Fibroblast of the aortic adventitia (primary cell): ENCODE results near the gene CACNA1G. TPM values are rescaled to one million over a fixed set of nuclear protein-coding genes. Genes with fewer than 3 reads are reported as not detected.

Source experiments
- DNase-seq: peaks from one replicate; pipeline ENCODE4 v3.0.0-alpha.2; 2010; ENCODE audit warnings: low read depth
- H3K4me3 ChIP-seq: 2 replicates; pipeline ENCODE4 v1.5.1; 2011; ENCODE audit warnings: low read depth, mild to moderate bottlenecking, control low read depth, low read length, moderate library complexity
- total RNA-seq: library from RNA; depleted of rRNA; stranded (reverse); fragments of >200 nt; gene quantifications from 2 replicates; pipeline ENCODE4 v1.2.3, GENCODE V29; 2012; ENCODE audit warnings: low replicate concordance
- TF ChIP-seq, protein P1 (sequence below): IDR thresholded peaks from 2 replicates; pipeline ENCODE4 v1.5.1; 2011; ENCODE audit warnings: mild to moderate bottlenecking, low read length, control low read depth, inconsistent platforms; ENCODE audit not compliant: insufficient read depth

Gene CACNA1G
- total RNA-seq, 1 donor, result 1.8 TPM

DNA sequence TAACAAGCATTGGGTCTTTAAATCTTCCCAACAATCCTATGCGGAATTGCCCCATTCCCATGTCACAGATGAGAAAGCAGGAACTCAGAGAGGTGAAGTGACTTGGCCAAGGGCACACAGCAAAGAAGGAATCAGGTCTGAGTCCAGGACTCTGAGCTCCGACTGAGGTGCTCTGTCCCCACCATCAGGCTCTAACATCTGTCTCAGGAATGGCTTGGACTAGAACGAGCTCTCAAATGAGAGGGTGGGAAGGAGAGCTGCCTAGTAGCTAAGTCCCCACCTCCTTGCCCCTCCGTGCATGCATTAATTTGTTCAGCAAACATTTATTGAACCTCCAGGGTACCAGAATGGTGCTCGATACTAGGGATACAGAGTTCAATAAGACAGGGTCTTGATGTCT, 100.8 kb downstream of the CACNA1G start:
- H3K4me3 ChIP-seq, result no peak overlapping the region
- DNase-seq, result no peak

DNA sequence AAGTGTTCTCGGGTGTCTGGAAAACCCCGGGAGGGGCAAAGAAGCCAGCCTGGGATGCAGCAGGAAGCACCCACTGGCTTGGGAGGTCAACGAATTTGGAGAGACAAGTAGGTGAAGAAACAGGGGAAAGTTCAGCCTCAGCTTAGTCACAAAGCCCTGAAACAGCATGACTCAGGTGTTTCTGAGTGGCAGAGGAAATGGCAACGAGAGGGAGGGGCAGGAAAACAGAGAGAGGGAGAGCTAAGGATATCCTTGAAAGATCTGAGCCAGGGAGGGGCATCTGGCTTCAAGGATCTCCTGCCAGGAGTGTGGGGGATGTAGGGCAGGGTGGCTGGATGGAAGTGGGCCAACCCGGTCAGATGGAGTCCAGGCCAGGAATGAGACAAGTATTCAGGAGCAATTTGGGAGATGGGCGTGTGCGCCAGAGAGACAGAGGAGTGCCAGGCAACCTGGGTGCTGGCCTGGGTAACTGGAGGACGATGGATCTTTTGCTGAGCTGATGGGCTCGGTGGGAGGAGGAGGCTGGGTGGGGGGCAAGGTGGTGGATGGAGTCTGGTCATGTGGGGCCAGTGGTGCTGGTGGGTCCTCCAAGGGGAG, 101.4 kb downstream of the CACNA1G start:
- H3K4me3 ChIP-seq, result no peak overlapping the region
- TF ChIP-seq, protein P1, sequence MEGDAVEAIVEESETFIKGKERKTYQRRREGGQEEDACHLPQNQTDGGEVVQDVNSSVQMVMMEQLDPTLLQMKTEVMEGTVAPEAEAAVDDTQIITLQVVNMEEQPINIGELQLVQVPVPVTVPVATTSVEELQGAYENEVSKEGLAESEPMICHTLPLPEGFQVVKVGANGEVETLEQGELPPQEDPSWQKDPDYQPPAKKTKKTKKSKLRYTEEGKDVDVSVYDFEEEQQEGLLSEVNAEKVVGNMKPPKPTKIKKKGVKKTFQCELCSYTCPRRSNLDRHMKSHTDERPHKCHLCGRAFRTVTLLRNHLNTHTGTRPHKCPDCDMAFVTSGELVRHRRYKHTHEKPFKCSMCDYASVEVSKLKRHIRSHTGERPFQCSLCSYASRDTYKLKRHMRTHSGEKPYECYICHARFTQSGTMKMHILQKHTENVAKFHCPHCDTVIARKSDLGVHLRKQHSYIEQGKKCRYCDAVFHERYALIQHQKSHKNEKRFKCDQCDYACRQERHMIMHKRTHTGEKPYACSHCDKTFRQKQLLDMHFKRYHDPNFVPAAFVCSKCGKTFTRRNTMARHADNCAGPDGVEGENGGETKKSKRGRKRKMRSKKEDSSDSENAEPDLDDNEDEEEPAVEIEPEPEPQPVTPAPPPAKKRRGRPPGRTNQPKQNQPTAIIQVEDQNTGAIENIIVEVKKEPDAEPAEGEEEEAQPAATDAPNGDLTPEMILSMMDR, result no peak
- peak; percentile 90 for DNase-seq

More for the DNA sequence above, 100.8 kb downstream of the CACNA1G start:
- TF ChIP-seq, protein P1, result no peak

DNA sequence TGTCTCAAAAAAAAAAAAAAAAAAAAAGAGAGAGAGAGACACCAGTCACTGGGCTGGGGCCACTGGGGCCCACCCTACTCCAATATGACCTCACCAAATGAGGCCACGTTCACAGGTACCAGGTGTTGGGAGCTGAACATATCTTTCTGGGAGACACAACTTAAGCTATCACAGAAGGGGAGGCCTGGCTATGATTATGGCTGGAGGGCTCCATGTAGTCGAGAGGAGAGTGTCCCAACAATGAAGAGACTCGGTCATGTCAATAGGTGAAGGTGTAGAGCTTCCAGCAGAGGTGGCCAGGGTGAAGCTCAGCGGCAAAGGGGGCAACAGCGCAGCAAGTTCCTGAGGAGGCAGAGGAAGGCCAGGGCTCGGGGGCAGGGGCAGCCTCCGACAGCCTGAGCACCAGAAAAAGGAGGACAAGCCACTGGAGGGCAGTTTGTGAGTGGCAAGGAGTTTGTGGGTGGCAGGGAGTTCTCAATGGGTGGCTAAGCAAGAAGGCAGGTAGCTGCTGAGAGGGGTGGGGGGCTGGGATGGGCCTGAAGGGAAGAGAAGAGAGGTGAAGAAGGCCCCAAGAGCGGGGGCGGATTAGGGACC, 102.2 kb downstream of the CACNA1G start:
- no peak for DNase-seq
- TF ChIP-seq, protein P1, result no peak
- no peak overlapping the region for H3K4me3 ChIP-seq

DNA sequence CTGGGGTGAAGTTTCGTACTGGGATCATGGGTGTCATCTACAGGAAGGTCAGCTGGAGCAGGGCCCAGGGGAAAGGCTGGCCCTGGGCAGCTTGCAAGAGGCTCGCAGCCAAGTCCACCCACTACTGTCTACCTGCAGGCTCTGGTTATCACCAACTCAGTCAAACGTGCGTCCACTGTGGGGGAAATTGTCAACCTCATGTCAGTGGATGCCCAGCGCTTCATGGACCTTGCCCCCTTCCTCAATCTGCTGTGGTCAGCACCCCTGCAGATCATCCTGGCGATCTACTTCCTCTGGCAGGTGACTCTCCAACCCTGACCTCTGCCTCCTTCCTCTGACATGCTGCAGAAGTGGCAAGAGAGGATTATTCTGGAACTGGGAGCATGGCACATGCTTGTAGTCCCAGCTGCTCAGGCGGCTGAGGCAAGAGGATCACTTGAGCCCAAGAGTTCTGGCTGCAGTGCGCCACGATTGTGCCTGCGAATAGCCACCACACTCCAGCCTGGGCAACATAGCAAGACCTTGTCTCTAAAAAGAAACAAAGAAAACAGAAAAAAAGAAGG, 103.4 kb downstream of the CACNA1G start:
- no peak for DNase-seq
- no peak overlapping the region for H3K4me3 ChIP-seq
- TF ChIP-seq, protein P1, result no peak

DNA sequence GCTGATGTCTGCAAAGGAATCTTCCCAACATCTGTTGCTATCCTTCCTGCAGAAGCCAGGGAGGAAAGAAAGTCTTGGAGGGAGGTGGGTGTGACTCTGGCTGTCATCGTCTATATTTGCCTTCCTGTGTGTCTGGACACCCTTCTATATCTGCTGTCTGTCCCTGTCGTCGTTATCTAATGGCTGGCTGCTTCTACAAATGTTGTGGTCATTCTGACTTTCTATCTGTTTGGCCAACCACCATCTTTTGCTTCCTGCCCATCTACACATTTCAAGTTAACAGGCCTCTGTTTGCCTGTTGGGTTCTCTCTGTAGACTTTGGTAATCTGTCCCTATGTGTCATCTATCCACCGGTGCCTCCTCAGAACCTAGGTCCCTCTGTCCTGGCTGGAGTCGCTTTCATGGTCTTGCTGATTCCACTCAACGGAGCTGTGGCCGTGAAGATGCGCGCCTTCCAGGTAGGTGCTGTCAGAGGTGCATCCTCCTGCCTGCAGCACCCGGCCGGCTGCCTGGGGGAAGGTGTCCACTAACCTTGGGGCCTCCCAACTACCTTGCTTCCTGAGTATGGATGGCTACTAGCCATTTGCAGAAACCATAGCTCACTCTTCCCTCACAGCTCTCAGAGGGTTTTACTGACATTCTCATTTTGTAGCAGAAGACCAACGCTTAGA, 104.4 kb downstream of the CACNA1G start:
- TF ChIP-seq, protein P1, result no peak

DNA sequence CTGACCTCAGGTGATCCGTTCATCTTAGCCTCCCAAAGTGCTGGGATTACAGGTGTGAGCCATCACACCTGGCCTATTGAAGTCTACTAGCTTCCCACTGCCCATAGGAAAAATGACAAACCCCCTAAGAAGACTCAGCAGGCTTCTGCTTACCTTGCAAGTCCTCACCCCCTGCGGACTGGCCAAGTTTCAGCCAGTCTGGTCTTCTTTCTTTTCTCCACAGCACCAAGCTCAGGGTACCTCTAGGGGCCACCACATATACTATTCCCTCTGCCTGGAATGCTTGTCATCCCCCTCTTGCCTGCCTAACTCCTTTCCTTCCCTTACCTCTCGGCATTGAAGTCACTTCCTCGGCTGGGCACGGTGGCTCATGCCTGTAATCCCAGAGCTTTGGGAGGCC, 105.3 kb downstream of the CACNA1G start:
- no peak for DNase-seq
- TF ChIP-seq, protein P1, result no peak
- no peak overlapping the region for H3K4me3 ChIP-seq

More for the DNA sequence above, 104.4 kb downstream of the CACNA1G start:
- no peak overlapping the region for H3K4me3 ChIP-seq
- DNase-seq, result no peak
